Measurements from ENCODE around the gene TRPM5. TPM values are rescaled to one million over a fixed set of nuclear protein-coding genes. Genes with fewer than 3 reads are reported as not detected.

TRPM5 gene
- total RNA-seq, 2 donors from 2014 or later: 0.07 TPM; not detected in 1

- no peaks in the 10 kb centered on the region for H3K27me3 Mint-ChIP-seq (ENCODE audit: low read depth)
- no peak overlapping the region for H3K4me3 Mint-ChIP-seq
- no peak overlapping the region for H3K27ac Mint-ChIP-seq
- no peak for ATAC-seq (replicated peaks in 1 of 2)
- peaks cover 4 to 12% of the 10 kb centered on the region in 2 donors for H3K9me3 Mint-ChIP-seq
- H3K36me3 Mint-ChIP-seq (ENCODE audit: insufficient read depth in 2 of 2): peaks cover 13 to 20% of the 10 kb centered on the region in 2 donors
- no peak for DNase-seq
- H3K4me1 Mint-ChIP-seq (ENCODE audit: low read depth): peaks cover 16% of the 10 kb centered on the region
Observed at GRCh38 chr11:2475136-2475918, 31.0 kb upstream of the TRPM5 start.

GRCh38 chr11:2474059-2474901 is 30.0 kb upstream of the TRPM5 start:
- Mint-ChIP-seq H3K36me3 (ENCODE audit: insufficient read depth in 2 of 2) (peaks cover 7 to 11% of the 10 kb centered on the region in 2 donors), H3K4me1 (ENCODE audit: low read depth) (peaks cover 15% of the 10 kb centered on the region), H3K9me3 (peaks cover 2 to 5% of the 10 kb centered on the region in 2 donors), H3K27me3 (ENCODE audit: low read depth) (no peaks in the 10 kb centered on the region), H3K4me3 (no peak overlapping the region), H3K27ac (no peak overlapping the region)
- no peak for ATAC-seq (replicated peaks in 1 of 2)
- DNase-seq: no peak

DNA sequence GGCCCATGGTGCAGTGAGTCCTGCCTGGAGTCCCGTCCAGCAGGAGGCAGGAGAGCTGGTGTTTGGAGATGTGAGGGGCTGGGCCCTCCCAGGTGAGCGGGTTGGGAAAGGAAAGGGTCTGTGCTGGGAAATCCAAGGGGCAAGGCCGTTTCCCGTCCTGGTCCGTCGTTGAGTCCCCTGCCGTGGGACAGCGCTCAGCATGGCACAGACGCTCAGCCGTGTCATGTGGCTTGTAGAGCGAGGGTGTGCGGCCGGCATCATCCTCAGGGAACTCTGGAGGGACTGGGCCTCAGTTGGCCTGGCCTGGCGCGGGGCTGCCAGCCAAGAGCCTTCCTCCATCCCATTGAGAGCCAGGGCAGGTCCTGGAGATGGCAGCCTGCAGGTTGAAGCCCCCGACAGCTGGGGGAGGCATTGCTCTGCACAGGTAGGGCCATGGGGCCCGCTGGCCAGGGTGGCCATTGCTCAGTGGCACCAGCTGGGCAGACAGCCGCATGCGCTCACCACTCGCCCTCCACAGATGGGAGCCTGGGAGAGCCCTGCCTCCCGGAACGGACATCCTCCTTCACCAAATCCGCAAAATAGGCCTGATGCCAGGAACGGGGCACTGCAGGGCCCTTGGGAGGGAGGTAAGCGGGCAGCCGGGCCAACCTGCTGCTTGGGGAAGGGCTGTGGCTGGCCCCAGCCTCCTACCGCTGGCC is 29.2 kb upstream of the TRPM5 start:
- Mint-ChIP-seq H3K27ac (no peak overlapping the region), H3K4me3 (no peak overlapping the region), H3K4me1 (ENCODE audit: low read depth) (peaks cover 22% of the 10 kb centered on the region), H3K9me3 (peaks cover 2 to 5% of the 10 kb centered on the region in 2 donors), H3K36me3 (ENCODE audit: insufficient read depth in 2 of 2) (peaks cover 7% of the 10 kb centered on the region in 2 donors), H3K27me3 (ENCODE audit: low read depth) (no peaks in the 10 kb centered on the region)
- ATAC-seq (replicated peaks in 1 of 2): no peak
- DNase-seq: no peak

GRCh38 chr11:2472428-2473186 is 28.3 kb upstream of the TRPM5 start:
- peaks cover 30% of the 10 kb centered on the region for H3K4me1 Mint-ChIP-seq (ENCODE audit: low read depth)
- H3K27me3 Mint-ChIP-seq (ENCODE audit: low read depth): no peaks in the 10 kb centered on the region
- ATAC-seq (replicated peaks in 1 of 2) (peak in 1 of 2 donors; percentile 27), DNase-seq (no peak)
- H3K4me3 Mint-ChIP-seq: no peak overlapping the region
- H3K9me3 Mint-ChIP-seq: peaks cover 0 to under 1% of the 10 kb centered on the region in 2 donors
- peaks cover under 1 to 2% of the 10 kb centered on the region in 2 donors for H3K36me3 Mint-ChIP-seq (ENCODE audit: insufficient read depth in 2 of 2)
- no peak overlapping the region for H3K27ac Mint-ChIP-seq

GRCh38 chr11:2471804-2472096 is 27.4 kb upstream of the TRPM5 start:
- Mint-ChIP-seq H3K9me3 (no peaks in the 10 kb centered on the region), H3K27ac (no peak overlapping the region), H3K4me1 (ENCODE audit: low read depth) (peaks cover 38% of the 10 kb centered on the region), H3K36me3 (ENCODE audit: insufficient read depth in 2 of 2) (no peaks in the 10 kb centered on the region), H3K4me3 (no peak overlapping the region), H3K27me3 (ENCODE audit: low read depth) (no peaks in the 10 kb centered on the region)
- DNase-seq (no peak), ATAC-seq (replicated peaks in 1 of 2) (no peak)

GRCh38 chr11:2471048-2471803 is 26.9 kb upstream of the TRPM5 start:
- Mint-ChIP-seq H3K27me3 (ENCODE audit: low read depth) (no peaks in the 10 kb centered on the region), H3K4me3 (no peak overlapping the region), H3K27ac (no peak overlapping the region), H3K9me3 (no peaks in the 10 kb centered on the region), H3K4me1 (ENCODE audit: low read depth) (peaks cover 44% of the 10 kb centered on the region), H3K36me3 (ENCODE audit: insufficient read depth in 2 of 2) (no peaks in the 10 kb centered on the region)
- ATAC-seq (replicated peaks in 1 of 2): no peak
- DNase-seq: no peak

- Mint-ChIP-seq H3K27me3 (ENCODE audit: low read depth) (no peaks in the 10 kb centered on the region), H3K4me3 (no peak overlapping the region), H3K4me1 (ENCODE audit: low read depth) (peaks cover 51% of the 10 kb centered on the region), H3K27ac (no peak overlapping the region), H3K36me3 (ENCODE audit: insufficient read depth in 2 of 2) (no peaks in the 10 kb centered on the region), H3K9me3 (no peaks in the 10 kb centered on the region)
- DNase-seq (no peak), ATAC-seq (replicated peaks in 1 of 2) (no peak)
Observed at GRCh38 chr11:2470495-2470894, 26.2 kb upstream of the TRPM5 start.

DNA sequence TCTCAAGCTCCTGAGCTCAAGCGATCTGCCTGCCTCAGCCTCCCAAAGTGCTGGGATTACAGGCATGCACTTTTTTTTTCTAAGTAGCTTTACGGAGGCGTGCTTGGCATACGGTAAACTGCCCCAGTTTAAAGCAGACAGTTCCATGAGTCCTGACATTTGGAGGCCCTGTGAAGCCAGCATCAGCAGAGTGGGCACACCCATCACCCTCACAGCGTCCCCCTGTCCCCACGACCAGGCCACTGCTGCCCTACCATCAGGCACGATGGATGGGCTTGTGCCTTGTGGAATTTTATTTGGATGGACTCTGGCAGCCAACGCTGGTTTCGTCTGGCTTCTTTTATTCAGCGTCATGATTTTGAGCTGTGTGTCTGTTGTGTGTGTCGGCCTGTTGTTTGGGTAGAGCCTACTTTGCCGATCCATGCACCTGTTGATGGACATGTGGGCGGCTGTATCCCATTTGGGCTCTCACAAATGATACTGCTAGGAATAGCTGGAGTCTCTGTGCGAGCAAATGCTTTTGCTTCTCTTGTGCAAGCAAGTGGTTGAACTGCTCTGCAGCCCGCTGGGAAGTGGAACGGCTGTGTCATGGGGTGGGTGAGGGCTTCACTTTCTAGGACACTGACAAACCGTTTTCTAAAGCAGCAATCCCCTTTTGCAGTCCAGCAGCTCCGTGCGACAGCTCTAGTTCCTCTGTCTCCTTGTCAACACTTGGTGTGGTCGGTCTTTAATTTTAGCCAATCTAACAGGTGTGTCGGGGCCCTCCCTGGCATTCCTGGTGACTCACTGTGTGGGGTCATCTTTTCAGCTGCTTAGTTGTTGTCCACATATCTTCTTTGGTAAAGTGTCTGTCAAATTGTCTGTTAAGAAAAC is 24.3 kb upstream of the TRPM5 start:
- H3K36me3 Mint-ChIP-seq (ENCODE audit: insufficient read depth in 2 of 2): no peaks in the 10 kb centered on the region
- peaks cover 55% of the 10 kb centered on the region for H3K4me1 Mint-ChIP-seq (ENCODE audit: low read depth)
- H3K9me3 Mint-ChIP-seq: no peaks in the 10 kb centered on the region

DNA sequence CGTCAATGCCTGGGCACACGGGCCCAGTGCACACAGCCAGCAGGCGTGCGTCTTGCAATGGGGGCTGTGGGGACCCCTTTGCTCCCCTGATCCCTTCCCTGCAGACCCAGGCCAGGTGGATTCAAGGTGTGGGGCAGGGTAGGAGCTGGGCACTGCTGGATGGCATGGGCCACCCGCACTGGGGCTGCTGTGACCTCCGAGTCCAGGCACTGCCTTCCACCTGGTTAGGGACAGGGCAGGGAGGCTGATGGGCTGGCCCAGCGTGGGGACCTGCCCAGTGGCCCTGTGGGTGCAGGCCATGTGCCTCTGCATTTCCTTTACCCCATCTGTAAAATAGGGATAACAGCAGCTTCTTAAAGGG is 23.4 kb upstream of the TRPM5 start:
- no peak for ATAC-seq (replicated peaks in 1 of 2)
- Mint-ChIP-seq H3K36me3 (ENCODE audit: insufficient read depth in 2 of 2) (no peaks in the 10 kb centered on the region), H3K4me1 (ENCODE audit: low read depth) (peaks cover 56% of the 10 kb centered on the region), H3K4me3 (peak overlapping the region; percentile 40 to 63), H3K27ac (no peak overlapping the region), H3K9me3 (no peaks in the 10 kb centered on the region), H3K27me3 (ENCODE audit: low read depth) (no peaks in the 10 kb centered on the region)
- DNase-seq: no peak

More for the DNA sequence above, 24.3 kb upstream of the TRPM5 start:
- no peak overlapping the region for H3K4me3 Mint-ChIP-seq
- DNase-seq (no peak), ATAC-seq (replicated peaks in 1 of 2) (no peak)
- H3K27me3 Mint-ChIP-seq (ENCODE audit: low read depth): no peaks in the 10 kb centered on the region
- no peak overlapping the region for H3K27ac Mint-ChIP-seq

- H3K27ac Mint-ChIP-seq: no peak overlapping the region
- H3K4me1 Mint-ChIP-seq (ENCODE audit: low read depth): peaks cover 57% of the 10 kb centered on the region
- peak; percentile 61 to 65 for DNase-seq
- H3K36me3 Mint-ChIP-seq (ENCODE audit: insufficient read depth in 2 of 2): no peaks in the 10 kb centered on the region
- no peaks in the 10 kb centered on the region for H3K9me3 Mint-ChIP-seq
- peak; percentile 96 to 98 for ATAC-seq (replicated peaks in 1 of 2)
- H3K4me3 Mint-ChIP-seq: peak overlapping the region; percentile 40 to 63
- no peaks in the 10 kb centered on the region for H3K27me3 Mint-ChIP-seq (ENCODE audit: low read depth)
Observed at GRCh38 chr11:2466869-2467694, 22.8 kb upstream of the TRPM5 start.

All from activated T-cell treated with anti-CD3 and anti-CD28 coated beads, Interleukin-2, amount 50 U/mL, for 72 hours (primary cell).